ENCODE results near the gene FN1. TPM values are rescaled to one million over a fixed set of nuclear protein-coding genes. Genes with fewer than 3 reads are reported as not detected.

Gene FN1
- polyA plus RNA-seq, 1 of the 3 experiments (the other 2 are of a cell fraction) = 1,671 TPM

GRCh38 chr2:215358312-215358845, 77.5 kb downstream of the FN1 start:
- H3K27me3 ChIP-seq (ENCODE audit: insufficient read depth) = no peaks in the 10 kb centered on the region
- ChIA-PET CTCF (interaction anchor here (1.2 kb wide), 1 partner anchor 13 kb away, joined by 3 read pairs; no protein-coding TSS in a partner anchor), POLR2A (no interaction called here)
- peak overlapping the region in 1 of 2 experiments; percentile 57; a peak in 1 of 4 replicates for H3K27ac ChIP-seq (ENCODE audit: low read depth in 2 of 2, low read length in 1 of 2)
- no peak overlapping the region for H3K4me2 ChIP-seq
- peaks cover 33% of the 10 kb centered on the region for H4K20me1 ChIP-seq (ENCODE audit: insufficient read depth)
- WGBS (ENCODE audit: low lambda C conversion rate) = 97% methylated on average over 4 of the region's 4 CpGs
- no peak overlapping the region for H2AFZ ChIP-seq (ENCODE audit: low read depth)
- TF ChIP-seq FOXM1 (IDR thresholded peaks at IDR 0.05; ENCODE audit: low read depth) (no peak), TAF1 (IDR thresholded peaks at IDR 0.05; ENCODE audit: borderline replicate concordance, low read depth, low read length) (no peak), MXI1 (IDR thresholded peaks at IDR 0.05; ENCODE audit: low read depth, low read length) (no peak), CHD2 (IDR thresholded peaks at IDR 0.05; ENCODE audit: low read length, partially characterized antibody) (no peak), FOXJ3 (CRISPR knock-in tag; IDR thresholded peaks at IDR 0.05) (no peak), FOSL2 (IDR thresholded peaks at IDR 0.05; ENCODE audit: borderline replicate concordance, low read depth) (no peak), GATA2 (CRISPR knock-in tag; IDR thresholded peaks at IDR 0.05) (no peak), JUND (IDR thresholded peaks at IDR 0.05) (no peak), RCOR1 (IDR thresholded peaks at IDR 0.05; ENCODE audit: low read length) (no peak), SMC3 (IDR thresholded peaks at IDR 0.05; ENCODE audit: low read depth, low read length) (no peak), EP300 (IDR thresholded peaks at IDR 0.05; ENCODE audit: borderline replicate concordance in 1 of 2, low read depth in 1 of 2, low read length in 1 of 2) (no peak), IRF3 (IDR thresholded peaks at IDR 0.05; ENCODE audit: low read depth, low read length) (no peak), GABPA (IDR thresholded peaks at IDR 0.05; ENCODE audit: low read depth) (no peak), PBX3 (IDR thresholded peaks at IDR 0.05) (no peak)
- no peak overlapping the region for H3K9ac ChIP-seq
- DNase-seq = no peak
- no peak overlapping the region for H3K4me3 ChIP-seq (ENCODE audit: low read depth in 2 of 2, low read length in 1 of 2)
- peaks cover 87% of the 10 kb centered on the region for H3F3A ChIP-seq (replicated peaks; ENCODE audit: insufficient read depth)
- H3K36me3 ChIP-seq (replicated peaks in 1 of 2; ENCODE audit: control insufficient read depth in 1 of 2, insufficient read depth in 2 of 2, low read length in 1 of 2) = peaks cover 35 to 51% of the 10 kb centered on the region in 2 experiments
- H3K4me1 ChIP-seq (ENCODE audit: control insufficient read depth in 1 of 2, insufficient read depth in 2 of 2, low read depth in 1 of 2, low read length in 1 of 2) = peaks cover 0 to 3% of the 10 kb centered on the region in 2 experiments; a peak in 2 of 4 replicates
- no peaks in the 10 kb centered on the region for H3K9me2 ChIP-seq
- no peaks in the 10 kb centered on the region for H3K79me2 ChIP-seq (ENCODE audit: insufficient read depth)
- no peaks in the 10 kb centered on the region for H3K9me3 ChIP-seq

GRCh38 chr2:215357660-215358059, 78.2 kb downstream of the FN1 start:
- DNase-seq = no peak
- H3K4me2 ChIP-seq = no peak overlapping the region
- peaks cover 27 to 44% of the 10 kb centered on the region in 2 experiments for H3K36me3 ChIP-seq (replicated peaks in 1 of 2; ENCODE audit: control insufficient read depth in 1 of 2, insufficient read depth in 2 of 2, low read length in 1 of 2)
- TF ChIP-seq EZH2phosphoT487 (IDR thresholded peaks at IDR 0.05; ENCODE audit: borderline replicate concordance, low read depth) = no peak
- H3K79me2 ChIP-seq (ENCODE audit: insufficient read depth) = no peaks in the 10 kb centered on the region
- CTCF ChIA-PET = interaction anchor here (1.2 kb wide), 1 partner anchor 12 kb away, joined by 3 read pairs; no protein-coding TSS in a partner anchor
- H4K20me1 ChIP-seq (ENCODE audit: insufficient read depth) = peaks cover 27% of the 10 kb centered on the region
- H3K9ac ChIP-seq = no peak overlapping the region
- POLR2A ChIA-PET = no interaction called here
- H3K9me2 ChIP-seq = no peaks in the 10 kb centered on the region
- H3K4me3 ChIP-seq (ENCODE audit: low read depth in 2 of 2, low read length in 1 of 2) = no peak overlapping the region
- H3K4me1 ChIP-seq (ENCODE audit: control insufficient read depth in 1 of 2, insufficient read depth in 2 of 2, low read depth in 1 of 2, low read length in 1 of 2) = peaks cover 0 to 3% of the 10 kb centered on the region in 2 experiments; a peak in 2 of 4 replicates
- H3K27ac ChIP-seq (ENCODE audit: low read depth in 2 of 2, low read length in 1 of 2) = peak overlapping the region in 1 of 2 experiments; percentile 31; a peak in 1 of 4 replicates
- peaks cover 88% of the 10 kb centered on the region for H3F3A ChIP-seq (replicated peaks; ENCODE audit: insufficient read depth)
- H3K9me3 ChIP-seq = no peaks in the 10 kb centered on the region
- no peak overlapping the region for H2AFZ ChIP-seq (ENCODE audit: low read depth)
- WGBS (ENCODE audit: low lambda C conversion rate) = 92% methylated on average over 3 of the region's 3 CpGs
- H3K27me3 ChIP-seq (ENCODE audit: insufficient read depth) = no peaks in the 10 kb centered on the region

Measured in SK-N-SH (cell line).